T-cell (primary cell): ENCODE results near the gene SERPINA6. TPM values are rescaled to one million over a fixed set of nuclear protein-coding genes. Genes with fewer than 3 reads are reported as not detected.

ENCODE experiments used
- ATAC-seq, 4 experiments: fragments of 200-7000 bp in 3 of 4; fragments of 150-1000 bp in 1 of 4; cut with Tn5 transposase; replicated peaks in 1 of 4; 1 replicate in 3 of 4; 2 replicates in 1 of 4; pipeline ENCODE4 v1.10.0; 2021; ENCODE audit warnings: moderate library complexity in 3 of 4, mild to moderate bottlenecking in 2 of 4, moderate number of reproducible peaks in 1 of 4
- CTCF ChIA-PET, 2 donors: fragments of 300-600 bp; sonication (Branson Sonifier 250); formaldehyde crosslinking; loops; one replicate each; lab custom pipeline; 2022; ENCODE audit warnings: antibody characterized with exemption in 2 of 2; lab: Charles Lee
- POLR2A ChIA-PET, 2 donors: fragments of 300-600 bp; sonication (Branson Sonifier 250); formaldehyde crosslinking; loops; one replicate each; lab custom pipeline; 2022; ENCODE audit warnings: antibody characterized with exemption in 2 of 2; lab: Charles Lee
- DNase-seq, 35 experiments: peaks; one replicate each; pipeline versions ENCODE4 v3.0.0 to v3.0.0-alpha.2; 2013 to 2023
- H3K27ac ChIP-seq: one replicate; pipeline ENCODE4 v1.5.1; 2013; ENCODE audit warnings: low read length
- H3K27me3 ChIP-seq, 2 experiments: replicated peaks in 1 of 2; 1 replicate in 1 of 2; 2 replicates in 1 of 2; pipeline versions ENCODE4 v1.6.1 to v1.7.0; 2013; ENCODE audit warnings: low read length in 1 of 2, mixed read lengths in 1 of 2; ENCODE audit not compliant: control insufficient read depth in 2 of 2, insufficient read depth in 2 of 2; ENCODE audit errors: extremely low read depth in 1 of 2
- H3K36me3 ChIP-seq, 2 donors: 1 replicate in 1 of 2; 2 replicates in 1 of 2; pipeline versions ENCODE4 v1.6.1 to v1.7.0; 2013; ENCODE audit warnings: low read length in 1 of 2; ENCODE audit not compliant: control insufficient read depth in 2 of 2, insufficient read depth in 1 of 2; ENCODE audit errors: extremely low read depth in 1 of 2
- H3K4me1 ChIP-seq, 2 experiments: 1 replicate in 1 of 2; 2 replicates in 1 of 2; pipeline versions ENCODE4 v1.6.1 to v1.7.0; 2013; ENCODE audit warnings: low read length in 2 of 2, mixed read lengths in 1 of 2; ENCODE audit not compliant: insufficient read depth in 2 of 2, control insufficient read depth in 1 of 2; ENCODE audit errors: extremely low read depth in 1 of 2
- H3K4me3 ChIP-seq, 2 donors: 1 replicate in 1 of 2; 2 replicates in 1 of 2; pipeline versions ENCODE4 v1.5.1 to v1.7.0; 2013; ENCODE audit warnings: mild to moderate bottlenecking in 2 of 2, low read length in 1 of 2, moderate library complexity in 1 of 2; ENCODE audit not compliant: control insufficient read depth in 1 of 2; ENCODE audit errors: extremely low read depth in 1 of 2
- H3K9me3 ChIP-seq: 2 replicates; pipeline ENCODE4 v1.7.0; 2013
- H3K27ac Mint-ChIP-seq, 2 donors: one replicate each; pipeline ENCODE4 v1.8.0; 2020 to 2021; ENCODE audit warnings: mild to moderate bottlenecking in 2 of 2, mixed read lengths in 2 of 2
- H3K27me3 Mint-ChIP-seq, 2 donors: one replicate each; pipeline ENCODE4 v1.8.0; 2021 to 2022; ENCODE audit warnings: mixed read lengths in 2 of 2
- H3K36me3 Mint-ChIP-seq: one replicate; pipeline ENCODE4 v1.8.0; 2021; ENCODE audit warnings: mixed read lengths
- H3K4me1 Mint-ChIP-seq, 3 donors: one replicate each; pipeline ENCODE4 v1.8.0; 2020 to 2022; ENCODE audit warnings: mixed read lengths in 3 of 3, mild to moderate bottlenecking in 1 of 3
- H3K4me3 Mint-ChIP-seq, 3 donors: one replicate each; pipeline ENCODE4 v1.8.0; 2020 to 2022; ENCODE audit warnings: mild to moderate bottlenecking in 3 of 3, mixed read lengths in 3 of 3, moderate library complexity in 3 of 3
- H3K9me3 Mint-ChIP-seq, 3 donors: one replicate each; pipeline ENCODE4 v1.8.0; 2020 to 2022; ENCODE audit warnings: mixed read lengths in 3 of 3
- WGBS: methylation state at CpG from one replicate; pipeline ENCODE4 v1.1.5; 2013; ENCODE audit warnings: missing lambda C conversion rate; ENCODE audit not compliant: insufficient coverage; 5-methylcytosine and 5-hydroxymethylcytosine counted together
- total RNA-seq, 35 experiments: library from RNA in 6 of 35; stranded (reverse) in 6 of 35; fragments of 120-200 nt in 1 of 35; gene quantifications; one replicate each; pipeline versions ENCODE4 v1.2.1 to v1.2.4 and lab custom pipeline; 2013 to 2026

SERPINA6 gene
- total RNA-seq, 5 donors from 2014 or later (not counting 1 experiment from before 2014, with no cell fraction given), result not detected

- H3K4me1 ChIP-seq, result no peaks in the 10 kb centered on the region
- DNase-seq (no peak), ATAC-seq (no peak)
- Mint-ChIP-seq H3K27me3 (peaks cover 4 to 11% of the 10 kb centered on the region in 2 donors), H3K36me3 (no peaks in the 10 kb centered on the region), H3K9me3 (peaks cover 0 to 3% (median 0%) of the 10 kb centered on the region in 3 donors), H3K4me3 (no peak overlapping the region), H3K4me1 (no peaks in the 10 kb centered on the region), H3K27ac (no peak overlapping the region)
- H3K36me3 ChIP-seq, result no peaks in the 10 kb centered on the region
- peaks cover 3% of the 10 kb centered on the region for H3K9me3 ChIP-seq
- H3K4me3 ChIP-seq, result no peak overlapping the region
- ChIA-PET POLR2A (no interaction called here), CTCF (no interaction called here)
- WGBS, result 60% methylated on average over 1 of the region's 4 CpGs
- peaks cover 0 to 6% of the 10 kb centered on the region in 2 experiments for H3K27me3 ChIP-seq
- H3K27ac ChIP-seq, result no peak overlapping the region
Measured at GRCh38 chr14:94317259-94317658, 5.9 kb downstream of the SERPINA6 start.

GRCh38 chr14:94316692-94317091, 6.4 kb downstream of the SERPINA6 start:
- H3K4me1 ChIP-seq, result no peaks in the 10 kb centered on the region
- ChIA-PET POLR2A (no interaction called here), CTCF (no interaction called here)
- Mint-ChIP-seq H3K9me3 (peaks cover 0 to 3% (median 0%) of the 10 kb centered on the region in 3 donors), H3K27me3 (peaks cover 4 to 11% of the 10 kb centered on the region in 2 donors), H3K27ac (no peak overlapping the region), H3K4me3 (no peak overlapping the region), H3K4me1 (no peaks in the 10 kb centered on the region), H3K36me3 (no peaks in the 10 kb centered on the region)
- WGBS, result 83% methylated on average over 1 of the region's 1 CpG
- no peak overlapping the region for H3K4me3 ChIP-seq
- no peak overlapping the region for H3K27ac ChIP-seq
- DNase-seq, result no peak
- no peaks in the 10 kb centered on the region for H3K36me3 ChIP-seq
- ATAC-seq, result no peak
- H3K27me3 ChIP-seq, result peaks cover 0 to 6% of the 10 kb centered on the region in 2 experiments
- H3K9me3 ChIP-seq, result peaks cover 3% of the 10 kb centered on the region

DNA sequence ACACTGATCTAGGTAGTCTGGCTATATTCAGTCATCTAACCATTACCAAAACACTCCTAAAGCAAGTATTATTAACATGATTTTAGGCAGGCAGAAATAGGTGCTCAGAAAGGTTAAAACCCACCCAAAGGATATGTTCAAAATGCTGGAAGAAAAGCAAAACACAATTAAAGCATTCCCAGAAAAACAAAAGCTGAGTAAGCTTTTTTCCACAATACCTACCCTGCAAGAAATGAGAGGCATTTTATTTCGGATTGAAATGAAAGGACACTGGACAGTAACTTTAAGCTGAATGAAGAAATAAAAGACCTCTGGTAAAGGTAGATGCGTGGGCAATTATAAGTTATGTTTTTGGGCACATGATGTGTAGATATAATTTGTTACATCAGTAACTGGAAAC, 8.2 kb downstream of the SERPINA6 start:
- Histone ChIP-seq H3K4me1 (no peaks in the 10 kb centered on the region), H3K9me3 (peaks cover 3% of the 10 kb centered on the region), H3K27ac (no peak overlapping the region), H3K4me3 (no peak overlapping the region), H3K27me3 (peaks cover 0 to 15% of the 10 kb centered on the region in 2 experiments), H3K36me3 (no peaks in the 10 kb centered on the region)
- ATAC-seq (no peak), DNase-seq (no peak)
- CTCF ChIA-PET, result no interaction called here
- Mint-ChIP-seq H3K36me3 (no peaks in the 10 kb centered on the region), H3K4me1 (no peaks in the 10 kb centered on the region), H3K9me3 (peaks cover 0 to 3% (median 0%) of the 10 kb centered on the region in 3 donors), H3K27me3 (peaks cover 0 to 16% of the 10 kb centered on the region in 2 donors), H3K4me3 (no peak overlapping the region), H3K27ac (no peak overlapping the region)
- POLR2A ChIA-PET, result no interaction called here
- 80% methylated on average over 2 of the region's 2 CpGs for WGBS

- ChIA-PET CTCF (no interaction called here), POLR2A (no interaction called here)
- Histone ChIP-seq H3K4me1 (no peaks in the 10 kb centered on the region), H3K4me3 (no peak overlapping the region), H3K27me3 (peaks cover 0 to 22% of the 10 kb centered on the region in 2 experiments), H3K9me3 (peaks cover 3% of the 10 kb centered on the region), H3K36me3 (no peaks in the 10 kb centered on the region), H3K27ac (no peak overlapping the region)
- Mint-ChIP-seq H3K36me3 (no peaks in the 10 kb centered on the region), H3K4me3 (no peak overlapping the region), H3K9me3 (peaks cover 1 to 3% (median 1%) of the 10 kb centered on the region in 3 donors), H3K27me3 (peaks cover 4 to 12% of the 10 kb centered on the region in 2 donors), H3K27ac (no peak overlapping the region), H3K4me1 (no peaks in the 10 kb centered on the region)
- WGBS, result 66% methylated on average over 8 of the region's 8 CpGs
- ATAC-seq, result no peak
- DNase-seq, result no peak
Measured at GRCh38 chr14:94313991-94314655, 9.0 kb downstream of the SERPINA6 start.

GRCh38 chr14:94312481-94313246, 10.5 kb downstream of the SERPINA6 start:
- no peaks in the 10 kb centered on the region for H3K4me1 ChIP-seq
- H3K27me3 ChIP-seq, result peaks cover 0 to 22% of the 10 kb centered on the region in 2 experiments
- Mint-ChIP-seq H3K9me3 (peaks cover 7 to 16% (median 14%) of the 10 kb centered on the region in 3 donors), H3K4me3 (no peak overlapping the region), H3K36me3 (no peaks in the 10 kb centered on the region), H3K27me3 (peaks cover 11 to 24% of the 10 kb centered on the region in 2 donors), H3K27ac (no peak overlapping the region), H3K4me1 (no peaks in the 10 kb centered on the region)
- ATAC-seq, result no peak
- no peaks in the 10 kb centered on the region for H3K36me3 ChIP-seq
- H3K27ac ChIP-seq, result no peak overlapping the region
- DNase-seq, result no peak
- WGBS, result 74% methylated on average over 4 of the region's 6 CpGs
- H3K9me3 ChIP-seq, result no peaks in the 10 kb centered on the region
- ChIA-PET POLR2A (no interaction called here), CTCF (no interaction called here)
- H3K4me3 ChIP-seq, result no peak overlapping the region

DNA sequence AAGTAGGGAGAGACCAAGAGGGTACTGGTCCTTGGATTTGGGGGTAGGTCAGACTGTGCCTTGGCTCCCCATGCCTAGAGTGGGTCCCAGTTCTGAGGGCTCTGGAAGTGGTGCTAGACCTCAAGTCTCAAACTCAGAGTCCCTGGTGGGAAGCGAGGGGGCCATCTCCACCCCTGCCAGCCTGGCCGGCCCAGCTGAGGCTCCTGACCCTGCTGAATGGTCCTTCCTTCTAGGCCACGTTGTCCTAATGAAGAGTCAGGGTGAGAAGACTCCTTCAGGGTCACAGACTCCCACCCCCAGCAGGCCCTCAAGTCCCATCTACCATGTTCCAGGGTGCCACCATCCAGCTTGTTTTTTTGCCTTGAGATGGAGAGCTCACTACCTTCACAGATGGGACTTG, 12.9 kb downstream of the SERPINA6 start:
- Mint-ChIP-seq H3K27ac (no peak overlapping the region), H3K36me3 (no peaks in the 10 kb centered on the region), H3K9me3 (peaks cover 11 to 26% (median 19%) of the 10 kb centered on the region in 3 donors), H3K27me3 (peaks cover 11 to 24% of the 10 kb centered on the region in 2 donors), H3K4me3 (no peak overlapping the region), H3K4me1 (no peaks in the 10 kb centered on the region)
- Histone ChIP-seq H3K9me3 (no peaks in the 10 kb centered on the region), H3K4me1 (no peaks in the 10 kb centered on the region), H3K4me3 (no peak overlapping the region), H3K27me3 (peaks cover 0 to 31% of the 10 kb centered on the region in 2 experiments), H3K36me3 (no peaks in the 10 kb centered on the region), H3K27ac (no peak overlapping the region)
- DNase-seq (no peak), ATAC-seq (no peak)
- ChIA-PET POLR2A (no interaction called here), CTCF (no interaction called here)
- 100% methylated on average over 1 of the region's 3 CpGs for WGBS
